HCT116 (cell line): ENCODE data around the gene OMP. TPM values are rescaled to one million over a fixed set of nuclear protein-coding genes. Genes with fewer than 3 reads are reported as not detected.

Experiments
- ATAC-seq: fragments of 200-7000 bp; cut with Tn5 transposase; 2 replicates; pipeline ENCODE4 v1.9.1; 2020; ENCODE audit warnings: mild to moderate bottlenecking, moderate library complexity
- BruUV-seq: library from RNA; stranded (reverse); fragments of 400-500 nt; replicated peaks from 2 replicates; lab custom pipeline; 2021; lab: Mats Ljungman, UMichigan
- CTCF ChIA-PET: fragments of 300-600 bp; sonication (Branson Sonifier 250); formaldehyde crosslinking; loops from one replicate; lab custom pipeline; 2021; ENCODE audit warnings: antibody characterized with exemption; lab: Charles Lee
- POLR2A ChIA-PET: fragments of 300-600, 350-600 bp; sonication (Branson Sonifier 250); formaldehyde crosslinking; loops from one replicate; lab custom pipeline; 2021; ENCODE audit warnings: antibody characterized with exemption; lab: Charles Lee
- RAD21 ChIA-PET, 2 experiments: fragments of 300-600 bp; sonication (Branson Sonifier 250); formaldehyde crosslinking; loops; one replicate each; lab custom pipeline; 2023; ENCODE audit warnings: low total read pairs in 2 of 2; ENCODE audit not compliant: uncharacterized antibody in 2 of 2, unreplicated experiment in 2 of 2, low non-redundant PET in 1 of 2; lab: Charles Lee
- DNase-seq: peaks from one replicate; pipeline ENCODE4 v3.0.0-alpha.2; 2010; ENCODE audit warnings: low read depth, low spot score
- H2AFZ ChIP-seq: fragments of 200-600 bp; shearing (Covaris generic), sonication (generic); 2 replicates; pipeline ENCODE4 v1.6.1; 2017; ENCODE audit warnings: low read depth, mixed run types, mixed read lengths, antibody characterized with exemption, low read length; ENCODE audit not compliant: poor library complexity, severe bottlenecking
- H3K27ac ChIP-seq: 2 replicates; pipeline ENCODE4 v1.5.1; 2012; ENCODE audit warnings: low read depth, low read length
- H3K27me3 ChIP-seq: fragments of 200-600 bp; sonication (generic); 2 replicates; pipeline ENCODE4 v1.6.1; 2016; ENCODE audit warnings: mixed run types, low read length, mixed read lengths; ENCODE audit not compliant: insufficient read depth
- H3K36me3 ChIP-seq, 2 experiments: fragments of 200-500 bp in 1 of 2; fragments of 200-600 bp in 1 of 2; sonication (Bioruptor generic) in 1 of 2; sonication (generic) in 1 of 2; 2 replicates each; pipeline versions ENCODE4 v1.5.1 to v1.6.1; 2014 to 2016; ENCODE audit warnings: low read length in 2 of 2, inconsistent platforms in 1 of 2, mixed read lengths in 1 of 2, mixed run types in 1 of 2; ENCODE audit not compliant: insufficient read depth in 2 of 2, control insufficient read depth in 1 of 2
- H3K4me1 ChIP-seq, 2 experiments: fragments of 200-600 bp in 1 of 2; sonication (generic) in 1 of 2; 2 replicates each; pipeline versions ENCODE4 v1.5.1 to v1.6.1; 2012 to 2017; ENCODE audit warnings: low read length in 2 of 2, inconsistent platforms in 1 of 2, mild to moderate bottlenecking in 1 of 2, mixed read lengths in 1 of 2, mixed run types in 1 of 2, moderate library complexity in 1 of 2; ENCODE audit not compliant: insufficient read depth in 2 of 2, control insufficient read depth in 1 of 2
- H3K4me2 ChIP-seq: fragments of 200-600 bp; sonication (generic); 2 replicates; pipeline ENCODE4 v1.6.1; 2017; ENCODE audit warnings: mixed run types, low read length, mixed read lengths
- H3K4me3 ChIP-seq, 2 experiments: fragments of 200-600 bp in 1 of 2; sonication (generic) in 1 of 2; replicated peaks in 1 of 2; 2 replicates each; pipeline ENCODE4 v1.5.1; 2011 to 2016; ENCODE audit warnings: low read length in 2 of 2, control low read depth in 1 of 2, low read depth in 1 of 2, mild to moderate bottlenecking in 1 of 2, mixed read lengths in 1 of 2, mixed run types in 1 of 2
- H3K79me2 ChIP-seq: fragments of 200-600 bp; sonication (generic); 2 replicates; pipeline ENCODE4 v1.6.1; 2017; ENCODE audit warnings: mild to moderate bottlenecking, mixed run types, low read length, moderate library complexity, mixed read lengths; ENCODE audit not compliant: insufficient read depth
- H3K9ac ChIP-seq: fragments of 200-600 bp; sonication (generic); 2 replicates; pipeline ENCODE4 v1.6.1; 2016; ENCODE audit warnings: low read length, mixed read lengths
- H3K9me2 ChIP-seq: fragments of 200-600 bp; sonication (generic), shearing (Covaris generic); 2 replicates; pipeline ENCODE4 v1.6.1; 2017; ENCODE audit warnings: mixed run types, mild to moderate bottlenecking, moderate library complexity; ENCODE audit not compliant: insufficient read depth
- H3K9me3 ChIP-seq, 2 experiments: fragments of 200-500 bp in 1 of 2; fragments of 200-600 bp in 1 of 2; sonication (Bioruptor generic) in 1 of 2; sonication (generic) in 1 of 2; 2 replicates each; pipeline ENCODE4 v1.6.1; 2014 to 2017; ENCODE audit warnings: low read length in 2 of 2, mixed read lengths in 2 of 2, inconsistent platforms in 1 of 2, low read depth in 1 of 2, mild to moderate bottlenecking in 1 of 2, mixed run types in 1 of 2, moderate library complexity in 1 of 2; ENCODE audit not compliant: control insufficient read depth in 1 of 2, insufficient read depth in 1 of 2
- H4K20me1 ChIP-seq: fragments of 200-600 bp; sonication (generic), shearing (Covaris generic); 2 replicates; pipeline ENCODE4 v1.6.1; 2017; ENCODE audit warnings: mixed run types, mild to moderate bottlenecking, moderate library complexity; ENCODE audit not compliant: insufficient read depth
- ATF3 ChIP-seq: IDR thresholded peaks from 2 replicates; pipeline ENCODE4 v1.6.1; 2012
- EGR1 ChIP-seq: IDR thresholded peaks from 2 replicates; pipeline ENCODE4 v1.6.1; 2012; ENCODE audit warnings: low read depth
- ELF1 ChIP-seq: IDR thresholded peaks from 2 replicates; pipeline ENCODE4 v1.6.1; 2012; ENCODE audit warnings: low read depth, borderline replicate concordance
- EZH2phosphoT487 ChIP-seq: fragments of 200-600 bp; IDR thresholded peaks from 2 replicates; pipeline ENCODE4 v1.6.1; 2018; ENCODE audit warnings: antibody characterized with exemption, borderline replicate concordance
- POLR2AphosphoS5 ChIP-seq: IDR thresholded peaks from 2 replicates; pipeline ENCODE4 v1.6.1; 2011; ENCODE audit warnings: mild to moderate bottlenecking, low read depth, low read length, moderate library complexity
- SP1 ChIP-seq: IDR thresholded peaks from 2 replicates; pipeline ENCODE4 v1.6.1; 2012; ENCODE audit warnings: low read depth
- SRF ChIP-seq: IDR thresholded peaks from 2 replicates; pipeline ENCODE4 v1.6.1; 2012; ENCODE audit warnings: low read depth
- TCF7L2 ChIP-seq: IDR thresholded peaks from 2 replicates; pipeline ENCODE4 v1.7.0; 2011; ENCODE audit warnings: borderline replicate concordance, inconsistent platforms; ENCODE audit not compliant: insufficient read depth, insufficient read length; ENCODE audit errors: extremely low read depth
- YY1 ChIP-seq: IDR thresholded peaks from 2 replicates; pipeline ENCODE4 v1.6.1; 2011; ENCODE audit warnings: low read length, low read depth, moderate library complexity, mild to moderate bottlenecking; ENCODE audit not compliant: insufficient replicate concordance; ENCODE audit errors: extremely low read depth
- intact Hi-C: fragments of 100-400 bp; cut with micrococcal nuclease; formaldehyde crosslinking; loops from 2 replicates; pipeline ENCODE4 v1.10.0; 2022
- total RNA-seq: library from RNA; stranded (reverse); gene quantifications from one replicate; pipeline ENCODE4 v1.2.1, GENCODE V29; 2021; ENCODE audit not compliant: unreplicated experiment
- TF ChIP-seq, protein P1 (sequence below): IDR thresholded peaks from 2 replicates; pipeline ENCODE4 v1.6.1; 2012
- TF ChIP-seq, protein P2 (sequence below): IDR thresholded peaks from 2 replicates; pipeline ENCODE4 v1.6.1; 2011; ENCODE audit warnings: mild to moderate bottlenecking, low read length, moderate library complexity; ENCODE audit not compliant: insufficient replicate concordance; ENCODE audit errors: extremely low read depth

The OMP gene
- total RNA-seq, 1 experiment from 2014 or later: not detected

- intact Hi-C loops: no loop called here
- BruUV-seq: no TSS peak
- peaks cover 3 to 15% of the 10 kb centered on the region in 2 experiments; a peak in 2 of 4 replicates for H3K4me1 ChIP-seq
- no peaks in the 10 kb centered on the region for H3K36me3 ChIP-seq
- no peak overlapping the region for H3K4me3 ChIP-seq
- RAD21 ChIA-PET: no interaction called here
- H4K20me1 ChIP-seq: no peaks in the 10 kb centered on the region
- H3K9me2 ChIP-seq: no peaks in the 10 kb centered on the region
- POLR2A ChIA-PET: no interaction called here
- no peak for ATAC-seq
- H3K79me2 ChIP-seq: no peaks in the 10 kb centered on the region
- H3K9ac ChIP-seq: no peak overlapping the region
- H3K27ac ChIP-seq: no peak overlapping the region
- CTCF ChIA-PET: no interaction called here
- no peak for TF ChIP-seq EGR1
- no peak for TF ChIP-seq EZH2phosphoT487
- no peak for TF ChIP-seq YY1
- TF ChIP-seq TCF7L2: no peak
- TF ChIP-seq, protein P1, sequence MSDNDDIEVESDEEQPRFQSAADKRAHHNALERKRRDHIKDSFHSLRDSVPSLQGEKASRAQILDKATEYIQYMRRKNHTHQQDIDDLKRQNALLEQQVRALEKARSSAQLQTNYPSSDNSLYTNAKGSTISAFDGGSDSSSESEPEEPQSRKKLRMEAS: no peak
- TF ChIP-seq, protein P2, sequence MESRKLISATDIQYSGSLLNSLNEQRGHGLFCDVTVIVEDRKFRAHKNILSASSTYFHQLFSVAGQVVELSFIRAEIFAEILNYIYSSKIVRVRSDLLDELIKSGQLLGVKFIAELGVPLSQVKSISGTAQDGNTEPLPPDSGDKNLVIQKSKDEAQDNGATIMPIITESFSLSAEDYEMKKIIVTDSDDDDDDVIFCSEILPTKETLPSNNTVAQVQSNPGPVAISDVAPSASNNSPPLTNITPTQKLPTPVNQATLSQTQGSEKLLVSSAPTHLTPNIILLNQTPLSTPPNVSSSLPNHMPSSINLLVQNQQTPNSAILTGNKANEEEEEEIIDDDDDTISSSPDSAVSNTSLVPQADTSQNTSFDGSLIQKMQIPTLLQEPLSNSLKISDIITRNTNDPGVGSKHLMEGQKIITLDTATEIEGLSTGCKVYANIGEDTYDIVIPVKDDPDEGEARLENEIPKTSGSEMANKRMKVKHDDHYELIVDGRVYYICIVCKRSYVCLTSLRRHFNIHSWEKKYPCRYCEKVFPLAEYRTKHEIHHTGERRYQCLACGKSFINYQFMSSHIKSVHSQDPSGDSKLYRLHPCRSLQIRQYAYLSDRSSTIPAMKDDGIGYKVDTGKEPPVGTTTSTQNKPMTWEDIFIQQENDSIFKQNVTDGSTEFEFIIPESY: no peak
- no peak for DNase-seq
- H3K27me3 ChIP-seq: no peaks in the 10 kb centered on the region
- no peak overlapping the region for H2AFZ ChIP-seq
- no peaks in the 10 kb centered on the region for H3K9me3 ChIP-seq
- H3K4me2 ChIP-seq: no peak overlapping the region
These were observed 21.4 kb downstream of the OMP start for GRCh38 chr11:77124041-77124440.

DNA sequence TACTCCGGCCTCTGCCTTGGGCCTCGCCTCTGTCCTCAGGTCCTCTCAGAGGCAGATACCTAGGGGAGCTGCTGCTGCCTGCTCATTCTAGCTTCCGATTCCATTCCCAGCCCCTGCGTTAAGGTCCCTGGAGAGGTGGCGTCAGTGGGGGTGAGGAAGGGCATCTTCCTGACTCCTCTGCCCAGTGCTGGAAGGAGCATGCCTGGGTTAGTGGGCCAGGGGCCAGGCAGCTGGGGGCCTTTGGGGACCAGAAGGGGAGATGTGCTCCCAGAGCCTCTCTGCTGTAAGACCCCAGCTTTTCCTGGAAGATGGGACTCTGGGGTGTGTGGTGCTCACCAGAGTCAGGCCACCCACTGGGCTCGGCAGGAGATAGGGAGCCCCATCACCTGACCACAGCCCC, 21.8 kb downstream of the OMP start:
- POLR2A ChIA-PET: no interaction called here
- DNase-seq: no peak
- Histone ChIP-seq H4K20me1 (no peaks in the 10 kb centered on the region), H3K27ac (no peak overlapping the region), H3K4me1 (peaks cover 3 to 15% of the 10 kb centered on the region in 2 experiments; a peak in 2 of 4 replicates), H3K27me3 (no peaks in the 10 kb centered on the region), H3K4me2 (no peak overlapping the region), H3K9me3 (no peaks in the 10 kb centered on the region), H3K9ac (no peak overlapping the region), H3K9me2 (no peaks in the 10 kb centered on the region), H3K4me3 (no peak overlapping the region), H3K36me3 (no peaks in the 10 kb centered on the region), H3K79me2 (no peaks in the 10 kb centered on the region), H2AFZ (no peak overlapping the region)
- ATAC-seq: no peak
- no peak for TF ChIP-seq TCF7L2
- no peak for TF ChIP-seq EZH2phosphoT487
- TF ChIP-seq ELF1: no peak
- no peak for TF ChIP-seq ATF3
- no peak for TF ChIP-seq SP1
- TF ChIP-seq SRF: no peak
- no peak for TF ChIP-seq POLR2AphosphoS5
- BruUV-seq: no TSS peak
- CTCF ChIA-PET: no interaction called here
- intact Hi-C loops: no loop called here
- RAD21 ChIA-PET: no interaction called here
